IPS DF 6.9 (cell line): ENCODE measurements around the gene TSSC4.

Source experiments
- DNase-seq: peaks from one replicate; pipeline ENCODE4 v3.0.0-alpha.2; 2013; ENCODE audit warnings: low read depth, low spot score
- H3K27ac ChIP-seq: one replicate; pipeline ENCODE4 v1.5.1; 2013; ENCODE audit warnings: low read length, control low read depth
- H3K27me3 ChIP-seq: 2 replicates; pipeline ENCODE4 v1.6.1; 2013; ENCODE audit warnings: mild to moderate bottlenecking, low read length; ENCODE audit not compliant: control insufficient read depth, insufficient read depth
- H3K36me3 ChIP-seq: 2 replicates; pipeline ENCODE4 v1.6.1; 2013; ENCODE audit warnings: low read length; ENCODE audit not compliant: control insufficient read depth, insufficient read depth
- H3K4me1 ChIP-seq: 2 replicates; pipeline ENCODE4 v1.6.1; 2013; ENCODE audit warnings: low read length; ENCODE audit not compliant: control insufficient read depth, insufficient read depth
- H3K4me3 ChIP-seq: 2 replicates; pipeline ENCODE4 v1.5.1; 2013; ENCODE audit warnings: mild to moderate bottlenecking, low read length
- H3K9me3 ChIP-seq: 2 replicates; pipeline ENCODE4 v1.6.1; 2013; ENCODE audit warnings: low read length, inconsistent platforms; ENCODE audit not compliant: control insufficient read depth, insufficient read depth
- WGBS: extraction: QIAGEN DNeasy Blood & Tissue Kit; methylation state at CpG from one replicate; pipeline ENCODE4 v1.1.7; 2013; ENCODE audit warnings: mixed read lengths, missing lambda C conversion rate; ENCODE audit not compliant: insufficient read length, insufficient coverage; 5-methylcytosine and 5-hydroxymethylcytosine counted together

Gene TSSC4

DNA sequence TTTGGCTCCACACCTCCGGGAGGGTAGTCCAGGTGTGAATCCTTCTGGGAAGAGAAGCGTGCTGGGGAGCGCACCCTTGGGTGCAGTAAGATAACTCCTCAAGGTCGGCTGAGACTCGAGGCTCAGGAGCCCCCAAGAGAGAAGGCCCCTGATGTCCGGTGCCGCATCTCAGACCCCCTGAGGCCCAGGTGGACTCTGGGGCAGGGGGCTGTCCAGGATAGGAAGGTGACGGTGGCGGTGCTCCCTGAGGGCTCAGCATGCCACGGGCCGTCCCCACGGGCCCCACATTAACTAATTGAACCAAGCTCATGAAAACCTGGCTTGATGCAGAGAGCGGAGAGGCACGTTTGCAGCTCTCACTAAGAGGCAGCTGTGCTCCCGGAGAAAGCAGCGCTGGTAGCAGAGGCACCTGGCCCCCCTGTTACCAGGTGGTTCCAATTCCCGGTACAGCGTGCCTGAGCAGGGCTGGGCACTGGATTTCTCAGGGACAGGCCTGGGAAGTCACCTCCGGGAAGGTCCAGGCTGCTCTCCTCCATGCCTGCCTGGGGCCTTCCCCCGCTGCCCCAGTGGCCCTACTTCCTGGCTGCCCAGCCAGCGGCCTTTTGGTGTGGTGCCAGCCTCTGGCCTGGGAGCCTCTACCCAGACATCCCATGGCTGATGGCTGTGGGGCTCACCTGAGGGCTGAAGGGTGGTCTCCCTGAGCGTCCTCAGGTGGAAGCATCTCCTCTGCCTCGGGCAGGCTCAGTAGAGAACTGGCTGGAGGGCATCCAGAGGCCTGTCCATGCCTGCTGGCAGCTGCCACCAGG, 45.4 kb downstream of the TSSC4 start:
- no peak overlapping the region for H3K4me3 ChIP-seq
- peaks cover 30% of the 10 kb centered on the region for H3K27me3 ChIP-seq
- H3K9me3 ChIP-seq, result no peaks in the 10 kb centered on the region
- no peak overlapping the region for H3K27ac ChIP-seq
- WGBS, result no CpG with 5 or more reads among the region's 23 CpGs
- no peak for DNase-seq
- H3K4me1 ChIP-seq, result no peaks in the 10 kb centered on the region
- no peaks in the 10 kb centered on the region for H3K36me3 ChIP-seq

DNA sequence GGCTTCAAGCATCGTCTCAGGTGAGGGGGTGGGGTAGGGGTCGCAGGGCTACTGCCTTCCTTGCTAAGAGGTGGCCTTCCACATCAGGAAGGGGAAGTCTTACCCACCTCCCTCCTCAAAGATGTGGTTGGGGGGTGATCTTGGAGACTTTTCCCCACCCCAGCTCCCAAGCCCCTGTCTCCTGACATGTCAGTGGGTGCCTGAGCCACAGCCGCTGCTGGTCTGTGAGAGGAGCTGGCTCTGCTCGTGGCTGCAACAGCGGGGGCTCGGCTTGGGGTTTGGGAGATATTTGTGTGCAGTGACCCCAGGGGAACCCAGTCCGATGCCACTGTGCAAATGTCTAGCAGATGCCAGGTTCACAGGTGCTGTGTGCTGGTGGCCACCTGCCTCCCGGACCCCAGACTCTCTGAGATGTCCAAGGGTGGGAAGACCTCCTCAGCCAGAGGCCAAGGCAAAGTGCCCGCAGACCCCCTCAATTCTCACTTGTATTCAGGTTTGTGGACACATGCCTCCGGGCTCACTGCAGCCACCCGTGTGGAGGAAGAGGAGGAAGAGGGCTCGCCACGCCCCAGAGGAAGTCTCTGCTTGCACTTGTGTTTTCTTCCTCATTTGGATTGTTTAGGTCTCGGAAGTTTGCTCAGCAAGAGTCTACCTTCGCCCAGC, 46.2 kb downstream of the TSSC4 start:
- DNase-seq, result no peak
- Histone ChIP-seq H3K27me3 (peaks cover 30% of the 10 kb centered on the region), H3K4me3 (no peak overlapping the region), H3K27ac (no peak overlapping the region), H3K36me3 (no peaks in the 10 kb centered on the region), H3K9me3 (no peaks in the 10 kb centered on the region), H3K4me1 (no peaks in the 10 kb centered on the region)
- no CpG with 5 or more reads among the region's 15 CpGs for WGBS

DNA sequence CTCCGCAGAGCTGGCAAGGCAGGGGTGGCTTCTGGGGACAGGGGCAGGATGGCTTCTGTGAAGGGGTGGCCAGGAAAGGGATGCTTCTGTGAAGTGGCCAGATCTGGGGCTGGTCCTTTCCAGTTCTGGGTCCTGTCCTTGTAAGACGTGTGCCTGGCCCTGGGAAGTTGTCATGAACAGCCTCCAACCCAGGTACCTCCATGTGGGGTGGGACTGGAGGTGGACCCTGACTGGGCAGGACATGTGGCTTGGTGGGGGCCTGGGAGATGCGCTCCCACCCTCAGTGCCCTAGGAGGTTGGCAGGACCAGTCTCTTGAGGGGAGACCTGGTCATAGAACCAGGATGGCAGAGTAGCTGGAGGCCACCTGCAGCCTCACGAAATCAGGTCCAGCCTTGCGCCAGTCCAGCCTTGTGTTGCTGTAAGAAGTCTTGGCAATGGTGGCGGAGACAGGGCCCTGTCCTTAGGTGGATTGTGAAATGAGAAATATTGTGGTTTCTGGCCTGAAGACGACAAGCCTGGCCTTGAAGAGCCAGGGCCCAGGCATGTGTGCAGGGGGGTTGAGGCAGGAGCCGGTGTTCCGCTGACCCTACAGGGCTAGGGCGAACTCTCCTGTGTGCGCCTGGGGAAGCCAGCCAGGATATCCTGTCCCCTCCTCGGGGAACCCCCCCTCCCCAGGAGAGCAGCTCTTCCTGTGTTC, 46.9 kb downstream of the TSSC4 start:
- Histone ChIP-seq H3K4me3 (no peak overlapping the region), H3K36me3 (no peaks in the 10 kb centered on the region), H3K9me3 (no peaks in the 10 kb centered on the region), H3K27ac (no peak overlapping the region), H3K4me1 (no peaks in the 10 kb centered on the region), H3K27me3 (peaks cover 32% of the 10 kb centered on the region)
- no CpG with 5 or more reads among the region's 12 CpGs for WGBS
- no peak for DNase-seq

DNA sequence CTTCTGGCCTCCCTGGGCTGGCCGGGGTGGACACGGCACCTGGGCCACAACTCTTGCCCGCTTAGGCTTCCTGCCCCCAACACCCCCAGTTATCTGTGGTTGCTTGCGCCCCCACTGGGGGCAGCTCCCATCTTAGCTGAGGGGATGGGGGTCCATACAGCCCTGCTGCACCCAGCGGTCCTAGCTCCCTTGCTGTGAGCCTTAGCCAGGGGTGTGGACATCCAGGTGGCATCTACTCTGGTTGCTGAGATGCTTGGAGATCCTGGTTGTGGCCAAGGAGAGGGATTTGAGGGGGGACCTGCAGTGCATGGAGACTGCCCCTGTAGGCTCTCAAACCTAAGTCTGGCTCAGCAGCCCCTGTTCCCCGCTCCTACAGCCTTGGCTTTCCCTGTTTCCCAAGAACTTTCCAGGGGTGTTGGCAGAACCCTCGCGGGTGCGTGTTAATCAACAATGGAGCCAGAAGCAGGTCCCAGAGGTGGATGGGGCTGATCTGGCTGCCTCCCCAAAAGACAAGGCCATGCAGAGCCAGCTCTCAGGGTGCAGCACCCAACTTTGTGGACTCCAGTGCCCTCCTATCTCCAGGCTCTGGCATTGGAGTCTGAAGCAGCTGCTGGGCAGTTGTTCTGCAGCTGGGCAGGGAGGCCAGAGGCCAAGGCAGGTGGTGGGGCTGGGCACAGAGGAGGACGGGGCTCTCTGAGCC, 47.6 kb downstream of the TSSC4 start:
- no peak for DNase-seq
- H3K36me3 ChIP-seq, result no peaks in the 10 kb centered on the region
- H3K27ac ChIP-seq, result no peak overlapping the region
- H3K27me3 ChIP-seq, result peaks cover 30% of the 10 kb centered on the region
- WGBS, result no CpG with 5 or more reads among the region's 10 CpGs
- H3K9me3 ChIP-seq, result no peaks in the 10 kb centered on the region
- no peak overlapping the region for H3K4me3 ChIP-seq
- no peaks in the 10 kb centered on the region for H3K4me1 ChIP-seq

DNA sequence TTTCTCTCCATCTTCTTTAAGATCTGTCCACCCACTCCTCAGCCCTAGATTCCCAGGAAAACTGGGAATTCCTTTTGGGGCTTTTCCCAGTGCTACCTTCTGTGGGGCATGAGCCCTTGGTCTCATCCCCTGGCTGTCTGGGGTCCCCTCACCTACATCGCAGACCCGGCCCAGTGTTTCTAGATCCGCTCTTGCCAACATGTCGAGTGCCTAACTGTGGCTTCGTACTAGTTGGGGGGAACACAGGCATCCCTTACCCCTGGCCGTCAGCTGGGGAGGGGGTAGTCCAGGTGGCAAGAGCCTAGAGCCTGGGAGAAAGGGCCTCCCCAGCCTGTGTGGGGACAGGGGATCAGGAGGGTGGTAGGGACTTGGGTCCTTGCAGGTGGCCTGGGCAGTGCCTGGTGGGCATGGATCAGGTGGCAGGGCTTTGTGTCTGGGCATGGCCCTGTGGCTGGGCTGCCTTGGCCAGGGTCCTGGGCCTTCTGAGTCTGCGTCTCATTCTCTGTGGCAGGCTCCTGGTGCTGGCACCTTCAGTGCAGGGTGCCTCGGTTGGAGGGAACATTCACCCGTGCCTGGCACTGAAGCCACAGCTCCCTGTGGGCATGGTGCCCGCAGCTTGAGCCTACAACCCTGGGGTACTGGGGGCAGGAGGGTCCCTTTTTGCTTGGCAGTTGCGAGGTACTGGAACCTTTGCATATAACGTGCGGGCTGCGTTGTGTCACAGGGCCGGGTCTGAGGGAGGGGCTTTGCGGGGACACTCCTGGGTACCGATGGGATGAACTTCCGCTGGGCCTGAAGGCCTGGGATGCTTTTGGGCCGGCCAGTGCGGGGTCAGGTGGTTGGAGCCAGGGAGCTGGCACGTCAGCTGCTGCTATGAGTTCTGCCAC, 48.4 kb downstream of the TSSC4 start:
- Histone ChIP-seq H3K27ac (no peak overlapping the region), H3K9me3 (no peaks in the 10 kb centered on the region), H3K27me3 (peaks cover 26% of the 10 kb centered on the region), H3K36me3 (no peaks in the 10 kb centered on the region), H3K4me3 (no peak overlapping the region), H3K4me1 (no peaks in the 10 kb centered on the region)
- DNase-seq, result no peak
- WGBS, result no CpG with 5 or more reads among the region's 21 CpGs

DNA sequence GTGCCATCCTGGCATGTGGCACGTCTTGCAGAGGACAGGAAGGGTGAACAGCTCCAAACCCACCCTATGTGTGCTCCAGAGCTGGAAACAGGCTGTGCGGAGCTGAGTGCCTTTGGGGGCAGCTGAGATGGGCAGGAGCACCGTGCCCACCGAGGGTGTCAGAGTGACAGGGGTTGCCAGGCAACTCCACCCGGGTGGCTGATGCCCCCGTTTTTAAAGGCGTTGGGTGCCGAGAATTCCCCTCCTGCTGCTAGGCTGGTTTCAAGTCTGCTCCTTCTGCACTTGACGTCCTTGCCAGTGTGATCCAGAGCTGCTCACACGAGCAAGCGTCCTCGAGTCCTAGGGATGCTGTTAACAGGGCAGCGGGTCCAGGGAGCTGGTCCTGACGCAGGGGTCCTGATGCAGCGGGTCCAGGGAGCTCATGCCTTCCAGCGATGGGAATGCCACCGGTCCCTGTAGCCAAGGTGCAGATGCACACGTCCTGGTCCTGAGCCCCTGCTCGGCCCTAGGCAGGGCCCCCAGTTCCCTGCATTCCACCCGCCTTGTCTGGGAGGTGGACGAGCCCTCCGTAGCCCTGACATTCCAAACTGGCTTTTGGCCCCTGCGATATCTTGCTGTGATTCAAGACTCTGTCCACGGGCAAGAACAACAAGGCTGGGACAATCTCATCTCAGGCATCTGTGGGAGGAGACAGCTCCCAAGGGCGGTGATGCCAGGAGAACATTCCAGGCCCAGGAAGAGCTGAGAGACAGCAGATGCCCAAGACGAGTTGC, 49.2 kb downstream of the TSSC4 start:
- Histone ChIP-seq H3K9me3 (no peaks in the 10 kb centered on the region), H3K27me3 (peaks cover 26% of the 10 kb centered on the region), H3K36me3 (no peaks in the 10 kb centered on the region), H3K4me1 (no peaks in the 10 kb centered on the region), H3K27ac (no peak overlapping the region), H3K4me3 (no peak overlapping the region)
- no CpG with 5 or more reads among the region's 26 CpGs for WGBS
- no peak for DNase-seq

DNA sequence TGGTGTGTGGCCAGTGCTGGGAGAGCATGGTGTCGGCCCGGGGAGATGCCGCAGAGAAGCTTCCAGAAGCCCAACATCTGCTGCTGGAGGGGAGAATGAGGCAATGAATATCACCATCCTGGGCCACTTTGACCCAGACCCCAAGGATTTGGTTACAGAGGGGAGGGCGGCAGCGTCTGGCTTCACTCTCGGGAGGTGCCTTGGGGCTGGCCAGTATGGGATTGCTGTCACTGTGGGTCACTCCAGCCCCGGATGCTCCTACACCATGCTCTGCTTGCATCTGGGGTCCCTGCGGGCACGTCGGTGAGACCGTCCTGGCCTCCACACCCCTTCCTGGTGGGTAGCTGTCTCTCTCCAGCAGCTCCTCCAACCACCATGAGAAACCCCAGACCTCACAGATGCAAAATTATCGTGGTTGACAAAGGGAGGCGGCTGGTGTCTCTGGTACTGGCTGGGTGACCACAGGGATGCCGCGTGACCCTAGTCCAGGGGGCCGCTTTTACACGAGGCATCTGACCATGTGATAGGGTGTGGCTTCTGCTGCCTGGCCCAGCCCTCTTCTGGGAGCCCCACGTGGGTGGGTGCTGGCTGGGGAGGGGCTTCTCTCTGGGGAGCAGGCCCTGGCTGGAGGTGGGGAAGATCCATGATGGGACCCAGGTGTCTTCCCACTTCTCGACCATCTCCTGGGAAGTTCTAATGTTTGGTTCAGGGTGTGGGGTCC, 49.9 kb downstream of the TSSC4 start:
- no peaks in the 10 kb centered on the region for H3K4me1 ChIP-seq

DNA sequence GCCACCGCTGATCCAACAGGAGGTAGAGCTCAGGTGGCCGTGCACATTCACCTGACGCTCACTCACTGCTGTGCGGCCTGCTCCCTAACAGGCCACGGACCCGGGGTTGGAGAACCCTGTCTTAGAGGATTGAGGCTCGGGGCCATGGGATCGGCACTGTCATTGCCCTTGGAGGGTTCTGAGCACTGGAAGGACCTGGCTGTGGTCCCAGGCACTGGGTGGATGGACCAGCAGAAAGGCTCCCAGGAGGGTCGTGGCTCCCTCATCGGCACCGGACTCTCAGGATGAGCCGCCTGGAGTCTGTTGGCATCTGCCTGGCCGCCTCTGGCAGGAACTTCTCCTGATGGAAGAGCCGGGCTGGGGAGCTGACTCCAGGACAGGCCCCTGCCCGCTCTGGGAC, 50.8 kb downstream of the TSSC4 start:
- H3K9me3 ChIP-seq, result no peaks in the 10 kb centered on the region
- H3K27me3 ChIP-seq, result peaks cover 14% of the 10 kb centered on the region; the same call in 1 of the 2 replicates
- no CpG with 5 or more reads among the region's 15 CpGs for WGBS
- no peaks in the 10 kb centered on the region for H3K36me3 ChIP-seq
- no peak overlapping the region for H3K27ac ChIP-seq
- H3K4me1 ChIP-seq, result no peaks in the 10 kb centered on the region
- no peak overlapping the region for H3K4me3 ChIP-seq
- DNase-seq, result no peak

More for the DNA sequence above, 49.9 kb downstream of the TSSC4 start:
- Histone ChIP-seq H3K27ac (no peak overlapping the region), H3K27me3 (peaks cover 23% of the 10 kb centered on the region), H3K9me3 (no peaks in the 10 kb centered on the region), H3K36me3 (no peaks in the 10 kb centered on the region), H3K4me3 (no peak overlapping the region)
- DNase-seq, result no peak
- no CpG with 5 or more reads among the region's 19 CpGs for WGBS

DNA sequence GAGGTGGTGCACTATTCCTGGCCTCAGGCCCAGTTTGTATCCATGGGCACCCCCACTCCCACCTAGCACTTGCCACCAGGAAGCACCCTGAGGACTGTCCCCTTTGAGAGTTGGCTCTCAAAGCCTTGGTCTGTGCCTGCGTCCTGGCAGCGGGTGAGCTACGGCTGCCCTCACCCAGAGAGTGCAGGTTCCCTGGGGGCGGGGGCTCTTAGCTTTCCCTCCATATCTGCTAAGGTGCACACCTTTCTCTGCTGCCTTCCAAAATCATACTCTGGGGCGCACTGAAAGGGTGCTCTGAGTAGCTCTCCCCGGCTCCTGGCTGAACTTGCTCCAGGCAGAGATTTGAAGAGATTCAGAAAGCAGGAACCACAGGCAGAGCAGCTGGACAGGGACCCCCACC, 51.4 kb downstream of the TSSC4 start:
- DNase-seq, result no peak
- Histone ChIP-seq H3K4me1 (no peaks in the 10 kb centered on the region), H3K4me3 (no peak overlapping the region), H3K36me3 (no peaks in the 10 kb centered on the region), H3K27ac (no peak overlapping the region), H3K9me3 (no peaks in the 10 kb centered on the region), H3K27me3 (peaks cover 10% of the 10 kb centered on the region; the same call in 1 of the 2 replicates)
- WGBS, result no CpG with 5 or more reads among the region's 6 CpGs
